Skeletal muscle cell (primary cell): Measurements from ENCODE around the gene SYNDIG1.
A peak's percentile ranks its signal among the peaks of the same experiment; 100 is the strongest.

Source experiments
- DNase-seq: peaks from one replicate; pipeline ENCODE4 v3.0.0-alpha.2; 2010; ENCODE audit warnings: low read depth
- H3K4me3 ChIP-seq: 2 replicates; pipeline ENCODE4 v1.5.1; 2011; ENCODE audit warnings: low read depth, mild to moderate bottlenecking, control low read depth, low read length, moderate library complexity

The SYNDIG1 gene

DNA sequence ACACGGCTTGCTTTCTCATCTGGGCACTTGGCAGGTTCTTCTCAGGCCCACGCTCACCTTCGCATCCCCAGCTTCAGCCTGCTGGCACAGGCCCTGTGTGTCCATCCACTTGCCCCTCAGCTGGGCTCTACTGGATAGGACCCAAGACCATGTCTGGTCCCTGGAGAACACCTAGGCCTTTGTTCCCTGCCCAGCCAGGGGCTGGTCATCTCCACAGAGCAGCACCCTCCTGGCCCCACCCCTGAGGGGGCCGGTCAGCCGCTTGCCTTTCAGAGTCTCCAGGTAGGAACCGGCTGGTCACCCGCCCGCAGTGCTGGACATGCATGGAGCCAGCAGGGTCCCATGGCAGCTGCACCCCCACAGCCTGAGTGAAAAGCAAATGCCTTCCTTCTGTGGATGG lies 191.2 kb downstream of the SYNDIG1 start:
- H3K4me3 ChIP-seq = no peak overlapping the region
- no peak for DNase-seq

DNA sequence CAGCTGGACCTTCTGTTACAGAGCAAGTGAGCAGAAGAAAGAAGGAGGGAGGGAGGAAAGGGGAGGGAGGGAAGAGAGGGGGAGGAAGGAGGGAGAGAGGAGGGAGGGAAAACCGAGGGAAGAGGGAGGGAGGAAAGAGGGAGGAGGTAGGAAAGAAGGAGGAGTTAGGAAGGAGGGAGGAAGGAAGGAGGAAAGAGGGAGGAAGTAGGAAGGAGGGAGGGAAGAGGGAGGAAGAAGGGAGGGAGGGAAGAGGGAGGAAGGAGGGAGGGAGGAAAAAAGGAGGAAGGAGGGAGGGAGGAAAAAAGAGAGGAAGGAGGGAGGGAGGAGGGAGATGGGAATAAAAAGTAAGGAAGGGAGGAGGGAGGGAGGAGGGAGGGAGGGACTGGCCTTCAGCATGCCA lies 191.8 kb downstream of the SYNDIG1 start:
- no peak overlapping the region for H3K4me3 ChIP-seq
- no peak for DNase-seq

DNA sequence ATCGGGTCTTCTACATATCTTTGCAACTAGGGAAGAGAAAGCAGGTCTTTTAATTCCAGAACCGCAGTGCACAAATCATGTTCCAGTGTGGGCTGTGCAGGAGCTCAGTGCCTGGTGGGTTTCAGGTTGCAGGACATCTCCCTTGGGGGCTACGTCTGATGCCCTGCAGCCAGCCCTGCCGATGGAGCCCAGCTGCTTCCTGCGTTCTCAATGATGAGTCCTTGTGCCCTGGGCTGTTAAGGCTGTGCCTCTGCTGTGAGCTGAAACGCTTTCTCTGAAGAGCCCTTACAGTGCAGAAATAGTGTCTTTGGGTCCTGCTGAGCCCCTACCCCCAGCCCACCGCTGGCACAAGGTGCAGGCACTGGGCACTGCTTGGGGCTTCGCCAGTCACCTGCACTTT lies 192.9 kb downstream of the SYNDIG1 start:
- H3K4me3 ChIP-seq = no peak overlapping the region
- no peak for DNase-seq

DNA sequence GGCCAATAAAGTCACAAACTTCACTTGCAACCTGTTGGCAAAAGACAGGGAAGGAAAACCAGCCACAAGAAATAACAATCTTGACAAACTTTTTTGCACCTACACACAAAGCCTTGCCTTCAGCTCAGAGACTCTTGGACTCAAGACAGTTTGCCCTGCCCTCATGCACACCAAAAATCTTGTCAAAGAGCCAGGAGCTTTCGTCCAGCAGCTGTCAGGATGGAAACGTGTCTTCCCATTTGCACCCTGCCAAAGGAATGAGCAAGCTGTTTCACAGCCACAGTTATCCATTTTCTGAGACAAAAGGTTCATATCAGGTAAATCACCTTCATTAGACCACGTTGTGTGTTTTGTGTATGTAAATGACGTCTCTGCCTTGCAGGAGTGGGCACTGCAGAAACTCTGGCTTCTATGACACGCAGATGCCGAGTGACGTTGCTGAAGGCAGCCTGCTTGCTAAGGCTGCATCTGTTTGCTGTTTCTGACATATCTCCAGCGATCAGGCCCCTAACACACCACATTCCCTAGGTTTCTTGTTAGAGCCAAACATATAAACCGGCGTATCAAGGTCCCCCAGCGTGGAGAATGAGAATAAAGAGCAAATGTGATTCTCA lies 193.4 kb downstream of the SYNDIG1 start:
- no peak overlapping the region for H3K4me3 ChIP-seq
- DNase-seq = no peak

DNA sequence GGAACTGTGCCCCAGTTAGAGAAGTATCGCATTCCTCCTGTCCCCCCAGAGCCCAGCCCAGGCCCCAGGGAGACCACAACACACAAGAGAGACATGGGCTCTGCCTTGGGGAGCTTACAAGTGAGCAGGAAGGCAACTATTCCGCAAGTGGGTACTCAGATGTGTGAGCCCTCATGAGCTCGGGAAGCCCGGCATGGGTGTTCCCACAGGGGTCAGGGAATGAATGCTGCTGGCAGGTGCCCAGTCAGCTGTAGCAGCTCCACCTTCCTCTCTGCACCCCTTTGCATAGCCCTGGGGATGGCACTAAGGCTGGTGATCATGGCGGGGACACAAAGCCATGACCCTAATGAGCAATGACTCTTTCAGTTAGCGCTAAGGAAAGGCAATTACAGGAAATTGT lies 194.1 kb downstream of the SYNDIG1 start:
- no peak for DNase-seq
- no peak overlapping the region for H3K4me3 ChIP-seq

DNA sequence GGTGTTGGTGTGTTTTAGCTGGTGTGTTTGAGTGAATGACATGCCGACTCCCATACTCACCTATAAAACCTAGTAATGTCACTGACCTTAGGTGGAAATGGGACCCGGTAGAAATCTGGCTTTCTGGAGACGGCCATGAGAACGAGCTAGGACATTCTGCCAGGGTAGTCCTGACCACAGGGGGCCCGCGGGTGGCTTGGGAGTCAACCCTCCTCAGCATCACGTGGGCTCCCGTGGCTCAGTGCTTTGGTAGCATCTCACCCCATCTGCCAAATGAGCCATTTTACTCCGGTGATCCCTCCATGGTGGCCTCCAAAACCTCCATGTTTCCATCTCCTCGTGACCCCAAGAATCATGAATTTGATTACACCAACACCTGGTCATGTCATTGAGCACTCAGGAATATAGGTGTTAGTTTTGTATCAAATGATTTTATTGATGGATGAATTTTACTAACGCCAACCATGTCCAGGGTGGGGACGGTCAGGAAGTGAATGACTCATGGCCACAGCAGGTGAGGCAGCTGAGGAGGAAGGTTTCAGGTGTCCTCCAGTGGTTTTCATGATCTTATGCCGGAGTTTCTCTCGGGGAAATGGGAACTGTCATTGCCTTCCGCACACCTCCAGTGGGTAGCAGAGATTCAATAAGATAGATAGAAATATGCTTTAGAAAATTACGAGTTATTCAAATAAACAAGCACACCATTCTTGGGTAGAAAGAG lies 195.0 kb downstream of the SYNDIG1 start:
- no peak overlapping the region for H3K4me3 ChIP-seq
- no peak for DNase-seq

DNA sequence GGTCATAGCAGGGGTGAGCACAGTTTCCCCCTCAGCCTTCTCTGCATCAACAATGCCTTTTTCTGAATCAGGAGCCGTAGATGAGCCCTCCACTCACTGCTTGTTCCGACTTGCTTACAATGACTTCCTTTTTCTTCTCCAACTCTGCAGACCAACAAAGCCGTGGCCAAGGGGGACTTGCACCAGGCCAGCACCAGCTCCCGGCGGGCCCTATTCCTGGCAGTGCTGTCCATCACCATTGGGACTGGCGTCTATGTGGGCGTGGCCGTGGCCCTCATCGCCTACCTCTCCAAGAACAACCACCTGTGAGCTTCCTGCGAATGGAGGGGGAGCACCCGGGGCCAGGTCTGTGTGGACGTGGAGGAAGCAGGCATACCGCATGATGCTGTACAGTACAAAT lies 195.8 kb downstream of the SYNDIG1 start:
- H3K4me3 ChIP-seq = no peak overlapping the region

DNA sequence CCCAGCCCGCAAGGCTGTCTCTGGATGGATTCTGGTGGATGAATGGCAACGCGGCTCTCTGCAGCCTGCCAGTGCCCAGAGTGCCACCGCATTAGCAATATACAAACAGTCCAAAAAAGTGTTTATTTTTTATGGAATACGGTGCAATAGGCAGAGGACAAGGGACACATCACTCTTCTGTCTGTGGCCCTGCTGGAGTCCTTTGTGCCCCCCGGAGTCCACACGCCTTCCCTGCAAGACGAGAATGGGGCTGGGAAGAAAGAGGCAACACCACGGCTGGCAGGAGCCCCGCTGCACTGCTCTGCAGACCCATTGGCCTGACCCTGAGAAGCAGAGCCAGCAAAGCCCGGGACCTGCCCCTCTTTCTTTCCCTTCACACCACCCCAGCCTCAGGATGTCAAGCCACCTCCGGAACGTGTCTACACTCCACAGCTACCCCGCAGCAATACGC lies 196.3 kb downstream of the SYNDIG1 start:
- no peak overlapping the region for H3K4me3 ChIP-seq
- no peak for DNase-seq

More for the DNA sequence above, 195.8 kb downstream of the SYNDIG1 start:
- DNase-seq = no peak

DNA sequence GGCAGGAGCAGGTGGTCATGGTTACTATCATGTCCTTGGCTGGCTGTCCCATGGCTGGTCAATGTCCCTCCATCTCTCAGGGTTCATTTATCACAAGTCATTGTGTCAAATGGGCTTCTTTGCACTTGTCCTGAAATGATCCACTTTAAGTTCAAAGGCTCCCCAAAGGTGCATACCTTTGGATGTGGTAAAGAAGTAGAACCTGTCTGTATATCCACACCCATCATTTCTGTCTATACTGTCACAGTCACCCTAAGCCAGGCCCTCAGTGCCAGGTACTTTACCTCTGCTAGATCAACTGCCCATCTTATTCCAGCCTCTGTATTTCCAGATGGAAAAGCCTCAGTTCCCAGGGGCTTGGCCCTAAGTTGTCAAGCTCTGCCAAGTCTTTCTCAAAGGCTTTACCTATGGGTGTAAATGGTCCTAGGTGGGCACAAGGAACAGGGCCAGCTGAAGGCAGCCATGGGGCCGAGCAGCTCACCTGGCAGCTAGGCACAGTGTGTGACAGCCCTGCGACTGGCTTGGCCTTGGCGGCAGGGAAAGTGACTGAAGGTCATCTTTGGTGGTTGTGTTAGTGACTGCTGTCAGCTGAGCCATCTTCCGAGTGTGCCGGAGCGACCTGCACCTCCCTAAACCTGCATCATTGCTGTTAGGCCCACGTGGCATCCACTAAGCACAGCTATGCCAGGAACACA lies 198.4 kb downstream of the SYNDIG1 start:
- DNase-seq = no peak
- H3K4me3 ChIP-seq = no peak overlapping the region

DNA sequence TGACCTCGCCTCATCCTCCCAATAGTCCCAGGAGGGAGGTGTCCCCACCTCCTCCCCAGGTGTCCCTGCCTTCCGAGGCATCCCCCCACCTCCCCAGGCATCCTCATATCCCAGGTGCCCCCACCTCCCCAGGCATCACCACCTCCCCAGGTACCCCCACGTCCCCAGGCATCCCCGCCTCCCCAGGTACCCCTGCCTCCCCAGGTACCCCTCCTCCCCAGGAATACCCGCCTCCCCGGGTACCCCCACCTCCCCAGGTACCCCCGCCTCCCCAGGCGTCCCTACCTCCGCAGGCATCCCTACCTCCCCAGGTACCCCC lies 198.9 kb downstream of the SYNDIG1 start:
- H3K4me3 ChIP-seq = no peak overlapping the region
- DNase-seq = no peak

DNA sequence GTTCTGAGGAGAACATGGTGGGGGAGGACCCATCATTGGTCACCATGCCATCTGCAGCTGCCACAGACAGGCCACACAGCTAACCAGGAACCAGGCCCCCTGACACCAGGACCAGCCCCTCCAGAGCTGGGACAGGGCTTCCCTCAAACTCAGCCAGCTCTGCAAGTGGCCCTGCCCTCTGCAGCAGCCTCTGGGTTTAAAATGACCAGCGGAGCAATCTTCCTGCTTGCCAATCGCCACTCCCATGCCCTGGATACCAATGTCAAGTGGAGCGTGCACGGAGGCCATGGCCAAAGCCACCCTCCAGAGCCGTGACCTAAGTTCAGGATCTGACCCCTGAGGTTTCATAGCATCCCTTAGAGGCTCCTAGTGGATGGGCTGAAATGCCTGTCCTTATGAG lies 199.4 kb downstream of the SYNDIG1 start:
- DNase-seq = no peak
- H3K4me3 ChIP-seq = no peak overlapping the region

DNA sequence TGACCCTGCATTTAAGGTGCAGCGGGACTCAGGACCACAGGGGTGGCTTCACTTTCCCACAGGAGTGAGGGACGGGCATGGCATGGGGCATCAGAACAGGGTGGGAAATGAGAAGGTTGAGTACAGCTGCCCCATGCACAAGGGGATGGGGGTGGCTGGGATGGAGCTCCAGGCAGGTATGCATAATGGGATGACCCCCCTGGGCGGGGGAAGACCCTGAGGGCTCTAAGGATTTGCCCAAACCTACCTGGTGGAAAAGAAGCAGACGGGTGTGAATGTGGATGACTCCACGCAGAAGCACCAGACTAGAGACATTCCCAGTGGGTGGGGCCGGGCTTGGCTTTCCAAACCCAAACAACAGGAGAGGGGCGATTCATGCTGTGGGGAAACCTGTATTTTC lies 200.3 kb downstream of the SYNDIG1 start:
- no peak for DNase-seq
- H3K4me3 ChIP-seq = no peak overlapping the region

DNA sequence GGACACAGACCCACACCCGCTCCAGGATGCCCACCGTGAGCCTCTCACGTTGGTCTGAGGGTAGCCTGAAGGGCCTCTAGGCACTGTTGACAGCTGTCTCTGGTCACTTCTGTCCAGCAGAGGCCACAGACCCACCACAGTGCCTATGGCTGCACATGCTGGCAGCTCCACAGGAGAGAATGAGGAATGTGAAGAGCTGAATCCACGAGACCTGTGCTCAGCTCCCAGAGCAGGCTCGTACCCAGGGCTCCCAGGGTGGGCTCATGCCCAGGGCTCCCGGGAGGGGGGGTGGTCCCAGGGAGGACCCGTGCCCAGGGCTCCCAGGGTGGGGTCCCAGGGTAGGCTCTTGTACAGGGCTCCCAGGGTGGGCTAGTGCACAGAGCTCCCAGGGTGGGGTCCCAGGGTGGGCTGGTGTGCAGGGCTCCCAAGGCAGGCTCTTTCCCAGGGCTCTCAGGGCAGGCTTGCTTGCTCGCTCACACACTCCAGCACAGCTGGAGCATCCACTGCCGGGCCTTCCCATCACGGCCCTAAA lies 201.0 kb downstream of the SYNDIG1 start:
- no peak for DNase-seq
- H3K4me3 ChIP-seq = no peak overlapping the region

DNA sequence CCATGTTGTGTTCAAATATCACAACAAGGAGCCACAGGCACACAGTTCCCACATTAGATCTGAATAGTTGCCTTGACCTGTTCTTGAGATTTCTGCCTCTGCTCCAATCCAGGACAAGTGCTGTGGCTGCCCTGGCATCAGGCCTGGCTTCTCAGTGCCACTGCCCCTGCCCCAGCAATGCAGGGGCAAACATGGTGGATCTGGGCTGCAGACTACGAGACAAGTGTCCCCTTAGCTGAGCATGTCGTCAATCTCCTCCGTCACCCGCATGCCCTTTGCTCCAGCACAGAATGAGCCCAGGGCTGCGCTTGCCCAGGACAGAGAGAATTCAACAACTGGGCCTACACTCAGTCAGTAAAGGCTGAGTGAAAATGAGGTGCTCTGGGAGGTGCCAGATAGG lies 201.6 kb downstream of the SYNDIG1 start:
- no peak for DNase-seq

DNA sequence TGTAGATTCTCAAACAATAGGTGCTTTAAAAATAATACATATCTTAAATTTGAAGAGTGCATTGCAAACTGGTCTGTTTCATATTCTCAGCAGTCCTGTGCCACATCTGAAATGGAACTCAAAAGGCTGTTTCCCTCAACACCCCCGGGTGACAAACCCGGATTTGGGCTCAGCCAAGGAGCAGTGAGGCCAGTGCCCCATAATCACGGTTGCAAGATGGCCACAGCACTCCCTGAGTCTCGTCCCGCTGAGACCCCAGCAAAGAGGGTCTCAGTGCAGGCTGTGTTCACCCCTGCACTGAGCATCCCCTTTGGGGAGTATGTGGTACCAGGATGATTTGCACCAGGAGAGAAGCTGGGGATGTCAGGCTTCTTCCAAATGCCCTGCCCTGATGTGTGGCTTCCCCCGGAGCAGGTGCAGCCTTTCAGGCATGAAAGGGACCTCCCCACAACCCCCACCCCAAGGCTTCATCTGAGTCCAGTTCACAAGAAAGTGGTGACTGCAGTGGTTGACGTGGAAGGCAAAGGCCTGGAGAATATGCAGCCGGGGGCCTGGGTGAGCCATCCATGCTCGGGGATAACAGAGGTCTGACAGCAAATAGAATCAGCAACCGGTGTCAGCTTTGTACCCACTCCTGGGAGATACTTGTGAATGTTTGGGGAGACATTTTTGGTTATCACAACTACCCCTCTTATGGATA lies 202.9 kb downstream of the SYNDIG1 start:
- no peak for DNase-seq
- no peak overlapping the region for H3K4me3 ChIP-seq

More for the DNA sequence above, 201.6 kb downstream of the SYNDIG1 start:
- no peak overlapping the region for H3K4me3 ChIP-seq

DNA sequence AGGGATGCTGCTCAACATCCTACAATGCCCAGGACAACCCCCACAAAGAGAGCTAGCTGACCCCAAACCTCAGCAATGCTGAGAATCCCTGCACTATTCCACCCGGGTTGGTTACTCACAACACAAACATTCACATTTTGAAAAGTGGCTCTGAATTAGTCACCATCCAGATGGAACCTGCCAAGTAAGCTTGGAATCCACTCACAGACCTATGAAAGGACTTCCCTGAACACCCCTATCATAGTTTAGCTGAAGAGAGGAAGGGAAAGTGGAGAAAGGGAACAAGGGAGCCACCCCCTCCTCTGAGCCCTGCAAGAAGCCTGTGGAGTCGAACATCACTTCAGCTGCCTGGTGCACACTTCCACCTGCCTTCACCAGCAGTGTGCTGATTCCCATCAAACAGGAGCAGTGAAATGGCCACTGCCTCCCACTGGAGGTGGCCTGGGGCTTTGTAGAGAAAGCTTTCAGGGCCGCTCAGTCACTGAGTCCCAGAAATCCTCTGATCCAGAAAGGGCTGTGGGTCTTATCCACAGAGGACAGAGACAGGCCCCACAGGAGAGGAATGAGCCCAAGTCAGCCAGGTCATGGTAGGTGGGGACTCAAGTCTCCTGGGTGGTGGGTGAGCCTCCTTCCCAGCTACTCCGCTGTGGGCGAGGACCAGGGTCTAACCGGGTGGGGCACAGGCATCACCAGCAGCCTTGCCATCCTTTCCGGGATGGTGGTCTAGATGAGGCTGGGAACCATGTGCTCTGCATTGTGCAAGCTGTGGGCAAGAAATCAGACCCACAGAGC lies 203.7 kb downstream of the SYNDIG1 start:
- peak; percentile 92 for DNase-seq

DNA sequence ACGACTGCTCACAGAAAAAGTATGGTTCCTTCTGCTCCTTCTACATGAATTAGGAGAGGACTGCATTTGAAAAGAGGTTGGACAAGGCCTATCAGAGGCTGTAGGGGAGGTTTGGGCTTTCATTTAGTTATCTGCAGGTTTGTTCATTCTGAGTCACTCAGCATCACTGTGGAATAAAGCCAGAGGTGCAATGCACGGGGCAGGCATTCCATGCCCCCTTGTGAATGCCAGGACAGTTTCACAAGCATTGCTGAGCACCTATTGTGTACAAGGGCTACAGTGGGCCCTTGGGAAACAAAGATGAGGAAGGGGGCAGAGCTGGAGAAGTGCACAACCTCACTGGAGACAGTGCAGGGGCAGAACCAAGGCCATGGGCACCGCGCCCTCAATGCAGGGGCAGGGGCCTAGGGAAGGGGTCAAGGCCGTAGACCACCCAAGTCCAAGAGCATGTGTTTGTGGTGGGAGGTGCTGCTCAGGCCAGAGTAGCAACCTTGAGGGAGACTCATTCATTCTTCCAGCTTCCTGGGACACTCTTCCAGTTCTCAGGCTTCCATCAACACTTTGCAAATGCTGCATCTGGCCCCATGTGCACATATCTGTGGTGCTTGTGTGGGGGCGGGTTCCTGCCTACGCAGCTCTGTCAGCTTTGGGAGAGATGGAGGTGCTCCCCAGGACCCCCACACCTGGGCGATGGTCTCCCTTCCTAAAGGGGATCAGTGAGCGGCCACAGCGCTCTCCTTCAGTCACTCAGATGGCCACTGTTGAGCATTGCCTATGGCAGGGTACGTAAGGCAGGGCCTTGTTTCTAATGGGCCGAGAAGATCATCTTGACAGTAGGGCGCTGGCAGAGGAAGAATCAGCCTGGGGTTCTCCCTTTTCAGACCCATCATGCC lies 204.5 kb downstream of the SYNDIG1 start:
- no peak for DNase-seq

More for the DNA sequence above, 203.7 kb downstream of the SYNDIG1 start:
- no peak overlapping the region for H3K4me3 ChIP-seq

DNA sequence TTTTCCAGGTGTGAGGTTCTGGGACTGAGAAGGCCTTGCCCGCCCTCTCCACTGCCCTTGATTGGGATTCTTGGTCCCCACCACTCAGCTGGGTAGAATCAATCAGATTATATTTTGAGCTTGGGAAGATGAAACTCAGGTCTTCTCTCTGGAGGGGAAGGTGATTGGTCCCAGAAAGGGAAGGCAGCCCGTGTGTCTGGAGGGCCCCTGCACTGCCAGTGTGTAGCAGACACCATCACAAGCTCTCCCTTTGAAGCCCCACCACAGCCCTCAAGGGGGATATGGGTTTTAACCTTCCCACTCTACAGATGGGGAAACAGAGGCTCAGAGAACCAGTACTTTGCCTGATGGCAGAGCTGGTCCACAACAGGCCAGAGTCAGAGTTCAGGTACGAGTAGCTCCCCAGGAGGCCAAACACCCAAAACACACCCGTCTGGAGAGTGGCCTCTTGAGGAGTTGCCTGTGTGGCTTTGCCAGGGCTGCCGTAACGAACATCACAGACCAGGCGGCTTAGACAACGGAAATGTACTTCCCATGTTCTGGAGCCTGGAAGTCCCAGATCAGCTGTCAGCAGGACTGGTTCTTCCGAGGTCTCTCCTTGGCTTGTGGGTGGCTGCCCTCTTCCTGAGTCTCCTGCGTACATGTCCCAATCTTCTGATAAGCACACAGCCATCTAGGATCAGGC lies 205.6 kb downstream of the SYNDIG1 start:
- no peak overlapping the region for H3K4me3 ChIP-seq
- no peak for DNase-seq

More for the DNA sequence above, 204.5 kb downstream of the SYNDIG1 start:
- H3K4me3 ChIP-seq = no peak overlapping the region
